AG10803 (cell line): Measurements from ENCODE around the gene CYTH4.
"Not testable (repeated sequence)": the region's sequence is repeated elsewhere in the genome, so short reads cannot be mapped to it uniquely, and the experiment has no call there.

ENCODE experiments used
- DNase-seq: peaks from one replicate; pipeline ENCODE4 v3.0.0; 2010; ENCODE audit warnings: low read depth
- H3K4me3 ChIP-seq: 2 replicates; pipeline ENCODE4 v1.5.1; 2011; ENCODE audit warnings: mild to moderate bottlenecking, low read length, control low read depth
- TF ChIP-seq, protein P1 (sequence below): conservative IDR thresholded peaks from 2 replicates; pipeline ENCODE4 v1.5.1; 2011; ENCODE audit warnings: mild to moderate bottlenecking, low read length, control low read depth, inconsistent platforms

CYTH4 gene

DNA sequence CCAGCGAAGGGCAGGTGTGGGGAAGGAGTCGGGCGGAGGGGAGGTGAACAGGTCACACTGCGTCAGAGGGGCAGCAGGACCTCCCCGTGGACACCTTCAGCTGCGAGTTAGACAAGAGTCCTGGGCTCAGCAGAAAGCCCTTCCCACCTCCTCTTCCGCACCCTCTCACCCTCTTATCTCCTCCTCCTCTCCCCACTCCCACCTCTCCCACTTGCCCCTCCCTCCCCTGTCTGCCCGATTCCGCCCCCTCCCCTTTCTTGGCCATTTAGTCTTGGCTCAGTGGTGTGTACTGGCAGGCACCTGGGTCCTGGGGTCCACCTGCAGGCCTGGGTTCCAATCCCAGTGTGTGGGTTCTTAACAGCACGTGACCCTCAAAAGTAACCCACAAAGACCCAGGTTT is 37.2 kb downstream of the CYTH4 start:
- no peak for DNase-seq
- H3K4me3 ChIP-seq: no peak overlapping the region
- TF ChIP-seq, protein P1, sequence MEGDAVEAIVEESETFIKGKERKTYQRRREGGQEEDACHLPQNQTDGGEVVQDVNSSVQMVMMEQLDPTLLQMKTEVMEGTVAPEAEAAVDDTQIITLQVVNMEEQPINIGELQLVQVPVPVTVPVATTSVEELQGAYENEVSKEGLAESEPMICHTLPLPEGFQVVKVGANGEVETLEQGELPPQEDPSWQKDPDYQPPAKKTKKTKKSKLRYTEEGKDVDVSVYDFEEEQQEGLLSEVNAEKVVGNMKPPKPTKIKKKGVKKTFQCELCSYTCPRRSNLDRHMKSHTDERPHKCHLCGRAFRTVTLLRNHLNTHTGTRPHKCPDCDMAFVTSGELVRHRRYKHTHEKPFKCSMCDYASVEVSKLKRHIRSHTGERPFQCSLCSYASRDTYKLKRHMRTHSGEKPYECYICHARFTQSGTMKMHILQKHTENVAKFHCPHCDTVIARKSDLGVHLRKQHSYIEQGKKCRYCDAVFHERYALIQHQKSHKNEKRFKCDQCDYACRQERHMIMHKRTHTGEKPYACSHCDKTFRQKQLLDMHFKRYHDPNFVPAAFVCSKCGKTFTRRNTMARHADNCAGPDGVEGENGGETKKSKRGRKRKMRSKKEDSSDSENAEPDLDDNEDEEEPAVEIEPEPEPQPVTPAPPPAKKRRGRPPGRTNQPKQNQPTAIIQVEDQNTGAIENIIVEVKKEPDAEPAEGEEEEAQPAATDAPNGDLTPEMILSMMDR: no peak

DNA sequence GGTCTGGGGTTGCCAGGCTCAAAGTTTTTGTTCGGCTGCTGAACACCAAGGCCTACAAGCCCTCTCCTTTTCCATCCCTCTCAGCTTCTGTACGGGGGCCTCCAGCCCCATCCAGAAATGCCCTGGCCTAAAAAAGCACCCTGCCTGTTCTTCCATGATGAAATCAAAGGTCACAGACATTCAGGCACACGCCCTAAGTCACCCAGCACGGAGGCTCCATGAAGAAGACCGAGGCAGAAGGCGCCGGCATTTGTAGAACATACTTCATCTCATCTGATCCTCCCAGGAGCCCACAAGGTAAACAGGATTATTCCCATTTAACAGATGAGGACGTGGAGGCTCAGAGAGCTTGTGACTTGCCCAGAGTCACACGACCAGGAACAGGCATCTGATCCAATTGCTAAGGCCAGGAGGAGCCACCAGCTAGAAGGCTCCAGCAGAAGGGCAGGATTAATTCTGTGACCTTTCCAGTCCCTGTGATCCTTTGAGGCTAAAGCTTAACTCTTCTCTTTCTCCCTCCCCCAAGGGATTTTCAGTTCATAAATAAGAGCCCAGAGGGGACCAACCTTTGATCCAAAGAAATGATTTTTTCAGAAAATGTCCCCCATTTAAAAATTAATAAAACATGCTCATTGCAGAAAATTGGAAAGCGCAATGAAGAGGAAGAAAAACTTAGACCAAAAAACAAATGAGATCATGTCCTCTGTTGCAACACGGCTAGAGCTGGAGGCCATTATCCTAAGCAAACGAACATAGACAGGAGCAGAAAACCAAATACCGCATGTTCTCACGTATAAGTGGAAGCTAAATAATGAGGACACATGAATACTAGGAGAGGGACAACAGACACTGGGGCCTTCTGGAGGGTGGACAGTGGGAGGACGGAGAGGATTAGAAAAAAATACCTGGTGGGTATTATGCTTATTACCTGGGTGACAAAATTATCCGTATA is 38.7 kb downstream of the CYTH4 start:
- H3K4me3 ChIP-seq: no peak overlapping the region
- TF ChIP-seq, protein P1: no peak
- no peak for DNase-seq

DNA sequence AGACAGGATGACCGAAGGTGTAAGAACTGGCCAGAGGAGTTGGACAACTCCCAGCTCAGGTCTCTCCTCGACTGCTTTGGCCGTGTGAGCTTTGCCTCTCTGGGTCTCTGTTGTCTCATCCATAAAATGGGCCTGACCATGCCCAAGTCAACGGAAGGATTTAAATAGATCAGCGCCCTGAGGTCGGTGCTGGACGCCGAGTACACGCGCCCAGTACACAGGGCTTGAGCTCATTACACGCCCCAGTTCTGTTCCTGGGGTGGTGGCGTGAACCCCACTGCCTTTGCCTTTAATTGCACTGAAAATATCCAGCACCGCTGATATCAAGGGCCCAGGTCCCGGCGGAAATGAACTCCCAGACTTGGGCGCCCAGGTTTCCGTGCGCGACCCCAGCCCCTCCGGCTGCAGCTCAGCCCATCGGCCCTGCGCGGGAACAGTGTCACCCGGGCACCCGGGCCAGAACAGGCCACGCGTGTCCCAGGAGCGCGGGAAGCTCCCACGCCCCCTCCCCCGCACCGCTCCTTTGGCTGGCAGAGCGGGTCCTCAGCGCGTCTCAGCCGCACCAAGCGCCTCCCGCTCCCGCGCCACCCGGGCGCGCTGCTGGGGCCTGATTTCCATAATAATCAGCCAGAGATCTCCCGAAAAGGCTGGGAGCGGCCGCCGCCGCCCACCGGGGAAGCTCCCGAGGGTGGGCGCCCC is 42.2 kb downstream of the CYTH4 start:
- H3K4me3 ChIP-seq: no peak overlapping the region
- TF ChIP-seq, protein P1: no peak
- DNase-seq: no peak

DNA sequence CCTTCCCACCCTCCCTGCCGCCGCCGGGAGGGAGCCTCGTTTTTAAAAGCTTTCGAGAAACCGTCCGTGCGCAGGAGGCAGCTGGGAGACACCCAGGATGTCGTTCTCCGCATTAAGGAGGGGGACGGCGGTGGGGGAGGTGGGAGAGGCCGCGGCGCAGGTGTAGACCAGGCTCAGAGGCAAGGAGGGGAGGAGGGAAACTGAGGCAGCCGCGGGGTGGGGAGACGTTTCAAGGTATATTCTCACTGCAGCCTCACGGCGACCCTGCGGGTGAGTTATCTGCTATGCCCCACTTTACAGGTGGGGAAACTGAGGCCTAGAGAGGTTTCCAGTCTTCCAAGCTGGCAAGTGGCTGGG is 42.7 kb downstream of the CYTH4 start:
- TF ChIP-seq, protein P1: no peak
- H3K4me3 ChIP-seq: no peak overlapping the region
- DNase-seq: no peak

DNA sequence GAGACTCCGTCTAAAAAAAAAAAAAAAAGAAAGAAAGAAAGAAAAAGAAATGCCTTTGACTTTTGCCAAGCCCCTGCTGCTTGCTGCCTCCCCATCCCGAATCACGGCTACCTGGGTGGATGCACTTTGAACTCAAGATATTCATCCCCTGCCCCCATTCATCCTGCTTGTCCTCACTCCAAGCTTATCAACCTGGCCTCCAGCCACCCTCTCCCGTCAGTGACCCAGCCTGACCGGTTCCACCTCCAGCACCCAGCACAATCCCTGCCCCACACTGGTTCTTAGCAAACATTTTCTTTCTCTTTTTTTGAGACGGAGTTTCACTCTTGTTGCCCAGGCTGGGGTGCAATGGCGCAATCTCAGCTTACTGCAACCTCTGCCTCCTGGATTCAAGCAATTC is 44.4 kb downstream of the CYTH4 start:
- no peak for DNase-seq
- no peak overlapping the region for H3K4me3 ChIP-seq
- TF ChIP-seq, protein P1: no peak

DNA sequence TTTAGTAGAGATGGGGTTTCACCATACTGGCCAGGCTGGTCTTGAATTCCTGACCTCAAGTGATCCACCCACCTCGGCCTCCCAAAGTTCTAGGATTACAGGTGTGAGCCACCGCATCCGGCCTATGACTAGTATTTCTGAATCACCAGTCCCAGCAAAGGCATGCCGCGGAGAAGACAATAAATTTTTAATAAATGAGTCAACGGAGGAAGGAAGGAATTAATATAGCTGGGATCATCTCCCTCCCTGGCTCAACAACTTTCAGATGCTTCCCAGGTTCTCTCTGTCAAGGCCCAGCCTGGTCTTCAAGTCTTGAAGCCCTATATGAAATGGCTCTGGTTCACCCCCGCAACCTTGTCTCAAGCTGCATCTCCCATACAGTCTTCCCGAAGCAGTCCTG is 45.7 kb downstream of the CYTH4 start:
- TF ChIP-seq, protein P1: no peak
- no peak overlapping the region for H3K4me3 ChIP-seq
- DNase-seq: peak; percentile 81

DNA sequence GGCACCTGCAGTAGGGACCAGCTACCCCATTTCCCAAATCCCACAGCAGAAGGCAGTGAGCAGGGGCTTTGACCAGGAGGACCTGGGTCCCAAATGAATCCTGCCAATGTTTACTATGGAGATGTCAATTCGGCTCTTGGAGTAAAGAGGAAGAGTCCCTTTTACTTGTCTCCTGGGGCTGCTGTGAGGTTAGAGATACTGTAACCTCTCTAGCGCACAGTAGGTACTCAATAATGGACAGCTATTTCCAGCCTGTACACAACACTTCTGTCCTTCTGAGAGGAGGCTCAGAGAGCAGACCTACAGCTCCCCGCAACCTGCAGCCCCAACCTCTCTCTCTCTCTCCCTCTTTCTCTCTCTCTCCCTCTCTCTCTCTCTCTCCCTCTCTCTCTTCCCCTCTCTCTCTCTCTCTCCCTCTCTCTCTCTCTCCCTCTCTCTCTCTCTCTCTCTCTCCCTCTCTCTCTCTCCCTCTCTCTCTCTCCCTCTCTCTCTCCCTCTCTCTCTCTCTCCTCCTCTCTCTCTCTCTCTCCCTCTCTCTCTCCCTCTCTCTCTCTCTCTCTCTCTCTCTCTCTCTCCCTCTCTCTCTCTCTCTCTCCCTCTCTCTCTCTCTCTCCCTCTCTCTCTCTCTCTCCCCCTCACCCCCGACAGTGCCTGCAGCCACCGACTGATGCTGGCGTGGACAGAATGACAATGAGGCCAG is 46.4 kb downstream of the CYTH4 start:
- not testable (repeated sequence) for H3K4me3 ChIP-seq, DNase-seq
